H1 (cell line): ENCODE measurements around the gene CCDC183. TPM values are rescaled to one million over a fixed set of nuclear protein-coding genes. Genes with fewer than 3 reads are reported as not detected.

Experiments
- CTCF ChIA-PET: fragments of 300-600 bp; sonication (Branson Sonifier 250); formaldehyde crosslinking; loops from one replicate; lab custom pipeline; 2021; ENCODE audit not compliant: partially characterized antibody; lab: Charles Lee
- POLR2A ChIA-PET: fragments of 300-600 bp; sonication (Branson Sonifier 250); formaldehyde crosslinking; loops from one replicate; lab custom pipeline; 2021; ENCODE audit warnings: inconsistent platforms; ENCODE audit not compliant: partially characterized antibody; lab: Charles Lee
- DNase-seq, 2 experiments: peaks; one replicate each; pipeline versions ENCODE4 v3.0.0 to v3.0.0-alpha.2; 2010 to 2022; ENCODE audit warnings: low spot score in 2 of 2, low read depth in 1 of 2, mixed read lengths in 1 of 2
- FAIRE-seq: peaks from 2 replicates; lab custom pipeline; 2011; peaks lifted over from hg19 to GRCh38; lab: Jason Lieb, UNC
- H2AFZ ChIP-seq: 2 replicates; pipeline ENCODE4 v1.8.1; 2012; ENCODE audit warnings: low read length, inconsistent platforms
- H2AK5ac ChIP-seq: 2 replicates; pipeline ENCODE4 v1.6.1; 2013; ENCODE audit warnings: low read depth, low read length
- H2BK120ac ChIP-seq: replicated peaks from 2 replicates; pipeline ENCODE3; 2013; ENCODE audit warnings: low read depth, low read length, inconsistent platforms
- H2BK12ac ChIP-seq: 2 replicates; pipeline ENCODE4 v1.6.1; 2013; ENCODE audit warnings: low read depth, low read length
- H2BK15ac ChIP-seq: 2 replicates; pipeline ENCODE4 v1.6.1; 2013; ENCODE audit warnings: low read length
- H2BK20ac ChIP-seq: 2 replicates; pipeline ENCODE4 v1.6.1; 2013; ENCODE audit warnings: low read length
- H2BK5ac ChIP-seq: 2 replicates; pipeline ENCODE4 v1.6.1; 2013; ENCODE audit warnings: low read depth, low read length
- H3K14ac ChIP-seq: 2 replicates; pipeline ENCODE4 v1.6.1; 2013; ENCODE audit warnings: inconsistent platforms; ENCODE audit not compliant: insufficient read length
- H3K18ac ChIP-seq: 2 replicates; pipeline ENCODE4 v1.6.1; 2013; ENCODE audit warnings: low read length; ENCODE audit errors: extremely low read depth
- H3K23ac ChIP-seq: 2 replicates; pipeline ENCODE4 v1.6.1; 2013; ENCODE audit warnings: inconsistent platforms; ENCODE audit not compliant: insufficient read length
- H3K23me2 ChIP-seq: 2 replicates; pipeline ENCODE4 v1.6.1; 2013; ENCODE audit warnings: low read depth, low read length
- H3K27ac ChIP-seq: 2 replicates; pipeline ENCODE4 v1.6.1; 2011; ENCODE audit warnings: low read depth, low read length, inconsistent platforms
- H3K27me3 ChIP-seq, 4 experiments: replicated peaks in 1 of 4; 1 replicate in 1 of 4; 2 replicates in 3 of 4; pipeline versions ENCODE4 v1.6.1 to v1.8.1; 2011 to 2013; ENCODE audit warnings: low read length in 3 of 4, mild to moderate bottlenecking in 3 of 4, inconsistent platforms in 2 of 4, mixed read lengths in 2 of 4, moderate library complexity in 1 of 4; ENCODE audit not compliant: control insufficient read depth in 3 of 4, insufficient read depth in 3 of 4; ENCODE audit errors: extremely low read depth in 1 of 4
- H3K36me3 ChIP-seq, 4 experiments: 2 replicates each; pipeline versions ENCODE4 v1.6.1 to v1.8.1; 2011 to 2013; ENCODE audit warnings: mild to moderate bottlenecking in 4 of 4, low read length in 3 of 4, moderate library complexity in 2 of 4, control low read depth in 1 of 4, inconsistent platforms in 1 of 4; ENCODE audit not compliant: insufficient read depth in 4 of 4, control insufficient read depth in 2 of 4
- H3K4ac ChIP-seq: replicated peaks from 2 replicates; pipeline ENCODE3; 2013; ENCODE audit warnings: low read length, low read depth, mixed read lengths, inconsistent platforms; ENCODE audit not compliant: insufficient read length
- H3K4me1 ChIP-seq, 4 experiments: replicated peaks in 1 of 4; 1 replicate in 1 of 4; 2 replicates in 3 of 4; pipeline versions ENCODE4 v1.6.1 to v1.8.1; 2011 to 2013; ENCODE audit warnings: low read length in 3 of 4, inconsistent platforms in 2 of 4, mixed read lengths in 1 of 4; ENCODE audit not compliant: insufficient read depth in 4 of 4, control insufficient read depth in 3 of 4
- H3K4me2 ChIP-seq, 2 experiments: 2 replicates each; pipeline versions ENCODE4 v1.6.1 to v1.8.1; 2011 to 2013; ENCODE audit warnings: low read depth in 2 of 2, low read length in 2 of 2, control low read depth in 1 of 2, inconsistent platforms in 1 of 2, mild to moderate bottlenecking in 1 of 2; ENCODE audit not compliant: insufficient read depth in 1 of 2
- H3K4me3 ChIP-seq, 4 experiments: fragments of 200-600, 300-600 bp in 1 of 4; sonication (generic), shearing (Covaris generic), sonication (Bioruptor Twin) in 1 of 4; 2 replicates each; pipeline versions ENCODE4 v1.5.1 to v1.8.1; 2011 to 2016; ENCODE audit warnings: low read length in 4 of 4, low read depth in 3 of 4, control low read depth in 2 of 4, inconsistent platforms in 2 of 4, mild to moderate bottlenecking in 2 of 4, mixed read lengths in 1 of 4, moderate library complexity in 1 of 4; ENCODE audit not compliant: insufficient read depth in 2 of 4; ENCODE audit errors: extremely low read depth in 1 of 4
- H3K56ac ChIP-seq: replicated peaks from 2 replicates; pipeline ENCODE3; 2013; ENCODE audit warnings: low read depth, mild to moderate bottlenecking, mixed read lengths, low read length, inconsistent platforms; ENCODE audit not compliant: insufficient read length
- H3K79me1 ChIP-seq: 2 replicates; pipeline ENCODE4 v1.6.1; 2013; ENCODE audit warnings: low read depth, low read length, control low read depth
- H3K79me2 ChIP-seq, 2 experiments: 2 replicates each; pipeline versions ENCODE4 v1.6.1 to v1.8.1; 2012 to 2013; ENCODE audit warnings: low read length in 2 of 2, mild to moderate bottlenecking in 2 of 2, inconsistent platforms in 1 of 2; ENCODE audit not compliant: insufficient read depth in 2 of 2, control insufficient read depth in 1 of 2
- H3K9ac ChIP-seq, 4 experiments: replicated peaks in 1 of 4; 1 replicate in 1 of 4; 2 replicates in 3 of 4; pipeline versions ENCODE4 v1.6.1 to v1.8.1; 2011 to 2013; ENCODE audit warnings: low read depth in 3 of 4, low read length in 3 of 4, control low read depth in 2 of 4, mild to moderate bottlenecking in 2 of 4, moderate library complexity in 2 of 4, inconsistent platforms in 1 of 4; ENCODE audit errors: extremely low read depth in 1 of 4
- H3K9me3 ChIP-seq, 2 experiments: 2 replicates each; pipeline versions ENCODE4 v1.6.1 to v1.8.1; 2012 to 2013; ENCODE audit warnings: mild to moderate bottlenecking in 2 of 2, moderate library complexity in 2 of 2, control low read depth in 1 of 2, inconsistent platforms in 1 of 2, low read depth in 1 of 2, low read length in 1 of 2, mixed read lengths in 1 of 2; ENCODE audit not compliant: insufficient read depth in 2 of 2
- H4K20me1 ChIP-seq, 2 experiments: replicated peaks in 1 of 2; 2 replicates each; pipeline versions ENCODE3 to v1.8.1; 2011 to 2013; ENCODE audit warnings: inconsistent platforms in 2 of 2, low read length in 2 of 2, mild to moderate bottlenecking in 1 of 2; ENCODE audit not compliant: insufficient read depth in 2 of 2, control insufficient read depth in 1 of 2
- H4K5ac ChIP-seq: 2 replicates; pipeline ENCODE4 v1.6.1; 2013; ENCODE audit warnings: low read length, low read depth, mixed read lengths, inconsistent platforms; ENCODE audit not compliant: insufficient read length
- H4K8ac ChIP-seq: 2 replicates; pipeline ENCODE4 v1.8.0; 2013; ENCODE audit warnings: mild to moderate bottlenecking, moderate library complexity, low read length, inconsistent platforms; ENCODE audit not compliant: insufficient read depth; ENCODE audit errors: extremely low read depth
- H4K91ac ChIP-seq: replicated peaks from 2 replicates; pipeline ENCODE3; 2013; ENCODE audit warnings: low read length, mixed read lengths, inconsistent platforms; ENCODE audit not compliant: insufficient read length
- CREB1 ChIP-seq: IDR thresholded peaks from 2 replicates; pipeline ENCODE4 v1.6.1; 2012; ENCODE audit warnings: inconsistent platforms
- EZH2 ChIP-seq: fragments of 200-600 bp; sonication (generic); IDR thresholded peaks from 2 replicates; pipeline ENCODE4 v1.7.1; 2012; ENCODE audit warnings: low read depth, mild to moderate bottlenecking, moderate library complexity, low read length, inconsistent platforms; ENCODE audit not compliant: severe bottlenecking
- NANOG ChIP-seq: IDR thresholded peaks from 2 replicates; pipeline ENCODE4 v1.6.1; 2011; ENCODE audit warnings: low read length, low read depth, mild to moderate bottlenecking, inconsistent platforms; ENCODE audit not compliant: insufficient read depth, poor library complexity, severe bottlenecking
- RFX5 ChIP-seq: IDR thresholded peaks from 2 replicates; pipeline ENCODE4 v1.6.1; 2011; ENCODE audit warnings: low read depth, low read length, improper control_type of control experiment, borderline replicate concordance
- RNF2 ChIP-seq: fragments of 200-900, 300-1000 bp; sonication (generic); IDR thresholded peaks from 2 replicates; pipeline ENCODE4 v1.7.1; 2016; ENCODE audit warnings: borderline replicate concordance, low read depth, mild to moderate bottlenecking, antibody characterized with exemption, low read length; ENCODE audit not compliant: poor library complexity, severe bottlenecking; ENCODE audit errors: missing control alignments
- SIX5 ChIP-seq: IDR thresholded peaks from 2 replicates; pipeline ENCODE4 v1.6.1; 2011; ENCODE audit warnings: mild to moderate bottlenecking, low read depth, low read length
- SP2 ChIP-seq: IDR thresholded peaks from 2 replicates; pipeline ENCODE4 v1.6.1; 2012; ENCODE audit warnings: mild to moderate bottlenecking, low read length, inconsistent platforms
- TAF7 ChIP-seq: optimal IDR thresholded peaks from 2 replicates; pipeline ENCODE3; 2011; ENCODE audit warnings: low read depth, mild to moderate bottlenecking, inconsistent platforms, low read length, moderate library complexity, borderline replicate concordance
- WGBS, 2 experiments: shearing (Covaris generic) in 1 of 2; methylation state at CpG; one replicate each; pipeline versions ENCODE4 v1.1.6 to v1.1.7; 2013 to 2015; ENCODE audit warnings: low lambda C conversion rate in 2 of 2, mixed read lengths in 2 of 2, inconsistent platforms in 1 of 2, low coverage in 1 of 2, missing lambda C conversion rate in 1 of 2; ENCODE audit not compliant: insufficient replicate concordance in 2 of 2, insufficient coverage in 1 of 2, insufficient read length in 1 of 2; ENCODE audit errors: extremely low coverage in 1 of 2, missing lambda C conversion rate in 1 of 2; 5-methylcytosine and 5-hydroxymethylcytosine counted together
- polyA plus RNA-seq, 7 experiments: library from polyadenylated mRNA; depleted of rRNA in 3 of 7; stranded (reverse) in 5 of 7; unstranded in 2 of 7; fragments of >200 nt in 5 of 7; fragments of 200-250 nt in 2 of 7; gene quantifications; 1 replicate in 5 of 7; 2 replicates in 1 of 7; 4 replicates in 1 of 7; pipeline versions ENCODE4 v1.2.1 to v1.2.3, GENCODE V29; 2011 to 2013; ENCODE audit warnings: missing spikeins in 2 of 7, mixed read lengths in 2 of 7
- total RNA-seq: library from RNA; stranded (reverse); fragmentation: NEBNext Ultra II Directional; extraction: Animal tissue kit (Norgen Biotek cat#: 25700); gene quantifications from 2 replicates; pipeline ENCODE4 v1.2.1, GENCODE V29; 2021
- TF ChIP-seq, protein P1 (sequence below): IDR thresholded peaks from 2 replicates; pipeline ENCODE4 v1.6.1; 2012; ENCODE audit warnings: inconsistent platforms

The CCDC183 gene
- total and polyA plus RNA-seq, 2 of the 8 experiments (the other 6 are each of a cell fraction or from before 2014, with no cell fraction given): 0.51 to 1.6 TPM

DNA sequence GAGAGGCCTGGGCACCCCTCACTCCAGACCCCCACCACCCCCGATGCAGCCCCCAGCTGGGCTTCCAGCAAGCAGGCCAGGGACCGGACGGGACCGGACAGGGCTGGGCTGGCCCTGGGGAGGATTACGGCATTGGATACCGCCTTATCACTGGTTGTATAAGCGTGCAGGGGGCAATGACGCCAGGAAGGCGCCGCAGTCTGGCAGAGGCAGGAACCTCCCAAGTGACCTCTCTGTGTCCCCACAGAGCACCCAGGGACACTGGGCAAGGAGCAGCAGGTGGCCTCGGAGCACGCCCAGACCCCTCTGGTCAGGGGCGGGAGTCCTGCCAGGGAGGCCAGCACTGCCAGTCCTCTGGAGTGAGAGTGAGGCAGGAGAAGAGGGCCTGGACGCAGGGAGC, 31.1 kb upstream of the CCDC183 start:
- no peak overlapping the region for H3K4ac ChIP-seq
- H4K91ac ChIP-seq: peak overlapping the region; percentile 61
- ChIA-PET CTCF (interaction anchor here (1.3 to 8.5 kb wide), 2 partner anchors 14 to 183 kb away, joined by 3 to 88 read pairs; no protein-coding TSS in a partner anchor), POLR2A (interaction anchor here (1.3 kb wide), 1 partner anchor 36 kb away, joined by 4 read pairs; no protein-coding TSS in a partner anchor)
- no peak overlapping the region for H3K4me3 ChIP-seq
- no peaks in the 10 kb centered on the region; a peak in 2 of 7 replicates for H3K27me3 ChIP-seq
- H3K14ac ChIP-seq: no peak overlapping the region
- H3K79me1 ChIP-seq: no peaks in the 10 kb centered on the region
- no peaks in the 10 kb centered on the region for H3K79me2 ChIP-seq
- H3K23ac ChIP-seq: no peak overlapping the region
- H2BK20ac ChIP-seq: no peak overlapping the region
- no peak overlapping the region for H2AFZ ChIP-seq
- H2BK15ac ChIP-seq: no peak overlapping the region; the same call in 1 of the 2 replicates
- H3K56ac ChIP-seq: no peak overlapping the region
- H2BK12ac ChIP-seq: no peak overlapping the region
- H3K9me3 ChIP-seq: no peaks in the 10 kb centered on the region
- WGBS, 2 experiments: 96% methylated on average over 13 of the region's 14 CpGs; no CpG with 5 or more reads in 1 of the 2 experiments
- peaks cover 0 to 13% (median 6%) of the 10 kb centered on the region in 4 experiments; a peak in 4 of 7 replicates for H3K4me1 ChIP-seq
- DNase-seq: no peak
- no peak overlapping the region for H3K27ac ChIP-seq
- H2BK120ac ChIP-seq: no peak overlapping the region
- H4K20me1 ChIP-seq: no peaks in the 10 kb centered on the region
- no peak overlapping the region for H3K9ac ChIP-seq
- H2BK5ac ChIP-seq: peak overlapping the region; percentile 52
- H2AK5ac ChIP-seq: 0 out of 2 replicates have a peak overlapping the region, but pooled peaks have one; percentile 53
- FAIRE-seq: no peak
- H3K23me2 ChIP-seq: no peaks in the 10 kb centered on the region; the same call in 1 of the 2 replicates
- no peak overlapping the region for H4K8ac ChIP-seq
- H3K36me3 ChIP-seq: no peaks in the 10 kb centered on the region
- H4K5ac ChIP-seq: no peak overlapping the region
- H3K18ac ChIP-seq: no peak overlapping the region
- H3K4me2 ChIP-seq: no peak overlapping the region
- TF ChIP-seq EZH2: no peak
- no peak for TF ChIP-seq NANOG
- TF ChIP-seq CREB1: no peak
- TF ChIP-seq SIX5: no peak
- no peak for TF ChIP-seq TAF7
- TF ChIP-seq SP2: no peak
- no peak for TF ChIP-seq RFX5
- TF ChIP-seq, protein P1, sequence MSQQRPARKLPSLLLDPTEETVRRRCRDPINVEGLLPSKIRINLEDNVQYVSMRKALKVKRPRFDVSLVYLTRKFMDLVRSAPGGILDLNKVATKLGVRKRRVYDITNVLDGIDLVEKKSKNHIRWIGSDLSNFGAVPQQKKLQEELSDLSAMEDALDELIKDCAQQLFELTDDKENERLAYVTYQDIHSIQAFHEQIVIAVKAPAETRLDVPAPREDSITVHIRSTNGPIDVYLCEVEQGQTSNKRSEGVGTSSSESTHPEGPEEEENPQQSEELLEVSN: no peak
- no peak for TF ChIP-seq RNF2
